Kidney (tissue), 14 donors: ENCODE results near the gene FRMD3. TPM values are rescaled to one million over a fixed set of nuclear protein-coding genes. Genes with fewer than 3 reads are reported as not detected.

ENCODE experiments used
- DNase-seq, 5 donors: peaks; one replicate each; pipeline ENCODE4 v3.0.0-alpha.2; 2013 to 2020
- FAIRE-seq: peaks from 2 replicates; lab custom pipeline; 2012; peaks lifted over from hg19 to GRCh38; lab: Jason Lieb, UNC
- H3K27ac ChIP-seq, 2 donors: one replicate each; pipeline ENCODE4 v1.7.0; 2013; ENCODE audit warnings: low read depth in 2 of 2, low read length in 2 of 2, inconsistent platforms in 1 of 2
- H3K27me3 ChIP-seq: one replicate; pipeline ENCODE4 v1.7.1; 2013; ENCODE audit warnings: low read length, inconsistent platforms; ENCODE audit not compliant: control insufficient read depth, insufficient read depth
- H3K36me3 ChIP-seq, 3 donors: one replicate each; pipeline versions ENCODE4 v1.7.0 to v1.7.1; 2013; ENCODE audit warnings: low read length in 3 of 3, control low read depth in 1 of 3, inconsistent platforms in 1 of 3; ENCODE audit not compliant: insufficient read depth in 3 of 3, control insufficient read depth in 2 of 3
- H3K4me1 ChIP-seq, 3 donors: one replicate each; pipeline versions ENCODE4 v1.7.0 to v1.7.1; 2013; ENCODE audit warnings: low read length in 3 of 3, inconsistent platforms in 1 of 3, low read depth in 1 of 3; ENCODE audit not compliant: control insufficient read depth in 2 of 3, insufficient read depth in 2 of 3
- H3K4me3 ChIP-seq, 3 donors: one replicate each; pipeline versions ENCODE4 v1.7.0 to v1.8.1; 2013; ENCODE audit warnings: low read length in 3 of 3, control low read depth in 1 of 3, inconsistent platforms in 1 of 3
- H3K9ac ChIP-seq, 3 donors: one replicate each; pipeline versions ENCODE4 v1.7.0 to v1.7.1; 2013; ENCODE audit warnings: low read length in 3 of 3, control low read depth in 1 of 3, inconsistent platforms in 1 of 3
- H3K9me3 ChIP-seq, 3 donors: one replicate each; pipeline versions ENCODE4 v1.7.0 to v1.7.1; 2013; ENCODE audit warnings: low read length in 3 of 3, control low read depth in 1 of 3, inconsistent platforms in 1 of 3; ENCODE audit not compliant: control insufficient read depth in 2 of 3, insufficient read depth in 1 of 3
- CTCF ChIP-seq: IDR thresholded peaks from 3 replicates; pipeline ENCODE4 v1.5.1; 2012; ENCODE audit warnings: mild to moderate bottlenecking, moderate library complexity, borderline replicate concordance; ENCODE audit not compliant: insufficient read depth; ENCODE audit errors: extremely low read depth
- intact Hi-C: fragments of 100-400 bp; cut with DNase I; formaldehyde crosslinking; loops from one replicate; pipeline ENCODE4 v1.11.1; 2022
- polyA plus RNA-seq: library from polyadenylated mRNA; stranded (reverse); fragments of 350-450 nt; fragmentation: Illumina TruSeq; extraction: RNeasy Lipid Tissue Mini Kit (QIAGEN cat#74804); gene quantifications from one replicate; pipeline ENCODE4 v1.2.3, GENCODE V29; 2014; ENCODE audit warnings: low read depth, low replicate concordance; ENCODE audit not compliant: insufficient read depth
- total RNA-seq: library from RNA; stranded (reverse); fragmentation: NEBNext Ultra II Directional; extraction: Animal tissue kit (Norgen Biotek cat#: 25700); gene quantifications from one replicate; pipeline ENCODE4 v1.2.1, GENCODE V29; 2021
- donor health status: control.
- donor health status: control.
- donor health status: control.
- donor health status: control.
- donor health status: control.
- donor health status: DM: yes; HTN: yes; CAD: no.
- donor health status: Normal renal cell carcinoma (clear cell type).

The FRMD3 gene
- total and polyA plus RNA-seq, 2 donors from 2014 or later = 9.9 to 11.0 TPM

GRCh38 chr9:83299571-83299970 is 238.6 kb downstream of the FRMD3 start:
- H3K27ac ChIP-seq = no peak overlapping the region
- FAIRE-seq (no peak), DNase-seq (peak in 3 of 5 donors; percentile 44 to 75 (median 70))
- intact Hi-C loops = no loop called here
- no peaks in the 10 kb centered on the region for H3K9me3 ChIP-seq
- peaks cover 0 to 6% (median 0%) of the 10 kb centered on the region in 3 donors for H3K4me1 ChIP-seq
- peaks cover 0 to 7% (median 6%) of the 10 kb centered on the region in 3 donors for H3K36me3 ChIP-seq
- H3K27me3 ChIP-seq = no peaks in the 10 kb centered on the region
- H3K9ac ChIP-seq = no peak overlapping the region
- no peak for TF ChIP-seq CTCF
- no peak overlapping the region for H3K4me3 ChIP-seq

GRCh38 chr9:83299094-83299493 is 239.1 kb downstream of the FRMD3 start:
- Histone ChIP-seq H3K27me3 (no peaks in the 10 kb centered on the region), H3K9me3 (no peaks in the 10 kb centered on the region), H3K9ac (no peak overlapping the region), H3K4me1 (peaks cover 0 to 2% (median 0%) of the 10 kb centered on the region in 3 donors), H3K4me3 (no peak overlapping the region), H3K27ac (no peak overlapping the region), H3K36me3 (peaks cover 0 to 7% (median 6%) of the 10 kb centered on the region in 3 donors)
- intact Hi-C loops = no loop called here
- FAIRE-seq (no peak), DNase-seq (no peak)
- TF ChIP-seq CTCF = no peak

- intact Hi-C loops = no loop called here
- H3K9ac ChIP-seq = no peak overlapping the region
- FAIRE-seq = no peak
These were observed 242.1 kb downstream of the FRMD3 start for GRCh38 chr9:83296123-83296522.

More at GRCh38 chr9:83296123-83296522, 242.1 kb downstream of the FRMD3 start:
- Histone ChIP-seq H3K36me3 (peaks cover 0 to 7% (median 6%) of the 10 kb centered on the region in 3 donors), H3K9me3 (no peaks in the 10 kb centered on the region), H3K27ac (no peak overlapping the region), H3K27me3 (no peaks in the 10 kb centered on the region), H3K4me3 (no peak overlapping the region), H3K4me1 (peaks cover 0 to 2% (median 0%) of the 10 kb centered on the region in 3 donors)
- DNase-seq = no peak
- no peak for TF ChIP-seq CTCF
